Measurements from ENCODE around the gene DBT. TPM values are rescaled to one million over a fixed set of nuclear protein-coding genes. Genes with fewer than 3 reads are reported as not detected.

The DBT gene
- total RNA-seq, 1 donor from 2014 or later, result 12.4 TPM

DNA sequence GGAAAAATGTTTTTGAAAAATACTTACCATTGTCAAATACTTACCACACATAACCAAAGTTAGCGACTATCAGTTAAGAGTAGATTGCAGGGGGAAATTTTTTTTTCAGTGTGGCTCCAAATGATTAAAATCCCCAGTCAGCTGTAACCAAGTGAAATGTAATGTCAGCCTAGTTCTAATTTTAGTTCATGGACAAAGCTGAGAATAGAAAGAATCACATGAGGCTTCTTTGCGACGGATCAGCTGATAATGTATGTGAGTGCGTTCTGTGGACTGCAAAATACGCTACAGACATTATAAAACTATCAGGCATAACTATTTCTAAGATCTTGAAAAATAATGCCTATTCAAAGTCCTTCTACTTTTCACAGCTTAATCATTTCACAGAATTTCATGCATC, 71.5 kb downstream of the DBT start, which contains the start of gene LRRC39:
Gene LRRC39, minus strand, starts transcription at position 166 of the 400 bp plus-strand sequence. CDS start 9,740 bp downstream, outside the sequence.
- Mint-ChIP-seq H3K27ac (ENCODE audit: unreplicated experiment) (no peak within 1 kb of the TSS), H3K4me1 (ENCODE audit: low read depth) (peaks cover 6% of the 10 kb centered on the region), H3K4me3 (ENCODE audit: unreplicated experiment) (no peak within 1 kb of the TSS), H3K9me3 (ENCODE audit: low read depth) (peaks cover 8% of the 10 kb centered on the region), H3K36me3 (ENCODE audit: low read depth) (no peaks in the 10 kb centered on the region), H3K27me3 (ENCODE audit: low read depth) (no peaks in the 10 kb centered on the region)
- no peak for DNase-seq (ENCODE audit: low spot score)
- TF ChIP-seq, protein P1, sequence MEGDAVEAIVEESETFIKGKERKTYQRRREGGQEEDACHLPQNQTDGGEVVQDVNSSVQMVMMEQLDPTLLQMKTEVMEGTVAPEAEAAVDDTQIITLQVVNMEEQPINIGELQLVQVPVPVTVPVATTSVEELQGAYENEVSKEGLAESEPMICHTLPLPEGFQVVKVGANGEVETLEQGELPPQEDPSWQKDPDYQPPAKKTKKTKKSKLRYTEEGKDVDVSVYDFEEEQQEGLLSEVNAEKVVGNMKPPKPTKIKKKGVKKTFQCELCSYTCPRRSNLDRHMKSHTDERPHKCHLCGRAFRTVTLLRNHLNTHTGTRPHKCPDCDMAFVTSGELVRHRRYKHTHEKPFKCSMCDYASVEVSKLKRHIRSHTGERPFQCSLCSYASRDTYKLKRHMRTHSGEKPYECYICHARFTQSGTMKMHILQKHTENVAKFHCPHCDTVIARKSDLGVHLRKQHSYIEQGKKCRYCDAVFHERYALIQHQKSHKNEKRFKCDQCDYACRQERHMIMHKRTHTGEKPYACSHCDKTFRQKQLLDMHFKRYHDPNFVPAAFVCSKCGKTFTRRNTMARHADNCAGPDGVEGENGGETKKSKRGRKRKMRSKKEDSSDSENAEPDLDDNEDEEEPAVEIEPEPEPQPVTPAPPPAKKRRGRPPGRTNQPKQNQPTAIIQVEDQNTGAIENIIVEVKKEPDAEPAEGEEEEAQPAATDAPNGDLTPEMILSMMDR (IDR thresholded peaks at IDR 0.05), result no peak

GRCh38 chr1:100177295-100178041, 72.2 kb downstream of the DBT start:
- Mint-ChIP-seq H3K36me3 (ENCODE audit: low read depth) (no peaks in the 10 kb centered on the region), H3K27me3 (ENCODE audit: low read depth) (no peaks in the 10 kb centered on the region), H3K4me1 (ENCODE audit: low read depth) (peaks cover 6% of the 10 kb centered on the region), H3K9me3 (ENCODE audit: low read depth) (peaks cover 8% of the 10 kb centered on the region), H3K27ac (ENCODE audit: unreplicated experiment) (no peak overlapping the region), H3K4me3 (ENCODE audit: unreplicated experiment) (no peak overlapping the region)
- no peak for DNase-seq (ENCODE audit: low spot score)
- TF ChIP-seq, protein P1 (IDR thresholded peaks at IDR 0.05), result no peak

DNA sequence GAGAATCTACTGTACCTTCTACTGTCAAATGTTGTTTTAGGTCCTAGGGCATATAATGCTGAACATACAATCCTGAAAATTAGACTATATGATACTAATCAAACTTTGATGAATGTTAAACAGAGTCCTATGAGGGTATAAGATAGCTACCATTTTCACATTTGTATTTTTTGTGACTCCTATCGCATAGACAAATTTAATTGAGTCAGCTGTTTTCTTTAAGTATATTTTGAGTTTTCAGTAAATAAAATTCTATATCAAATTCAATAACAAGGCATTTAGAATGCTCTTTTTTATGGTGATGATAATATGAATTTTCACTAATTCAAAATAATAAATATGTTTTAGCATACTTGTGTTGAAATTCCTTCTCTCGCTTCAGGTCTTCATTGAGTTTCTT, 81.6 kb downstream of the DBT start:
- Mint-ChIP-seq H3K4me1 (ENCODE audit: low read depth) (peaks cover 8% of the 10 kb centered on the region), H3K36me3 (ENCODE audit: low read depth) (peaks cover 1% of the 10 kb centered on the region), H3K4me3 (ENCODE audit: unreplicated experiment) (no peak overlapping the region), H3K27me3 (ENCODE audit: low read depth) (no peaks in the 10 kb centered on the region), H3K27ac (ENCODE audit: unreplicated experiment) (no peak overlapping the region), H3K9me3 (ENCODE audit: low read depth) (peaks cover 4% of the 10 kb centered on the region)
- TF ChIP-seq, protein P1 (IDR thresholded peaks at IDR 0.05), result no peak
- no peak for DNase-seq (ENCODE audit: low spot score)

DNA sequence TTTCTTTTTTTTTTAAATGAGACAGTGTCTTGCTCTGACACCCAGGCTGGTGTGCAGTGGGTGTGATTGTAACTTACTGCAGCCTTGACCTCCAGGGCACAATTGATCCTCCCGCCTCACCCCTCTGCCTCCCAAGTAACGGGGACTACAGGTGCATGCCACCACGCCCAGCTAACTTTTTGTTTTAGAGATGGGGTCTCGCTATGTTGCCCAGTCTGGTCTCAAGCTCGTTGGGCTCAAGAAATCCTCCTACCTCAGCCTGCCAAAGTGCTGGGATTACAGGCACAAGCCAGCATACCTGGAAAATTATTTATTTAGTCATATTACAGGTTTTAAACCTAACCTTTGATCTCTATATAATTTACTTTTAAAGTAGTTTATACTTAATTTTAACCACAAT, 84.9 kb downstream of the DBT start:
- DNase-seq (ENCODE audit: low spot score), result no peak
- TF ChIP-seq, protein P1 (IDR thresholded peaks at IDR 0.05), result no peak
- H3K9me3 Mint-ChIP-seq (ENCODE audit: low read depth), result no peaks in the 10 kb centered on the region
- H3K4me3 Mint-ChIP-seq (ENCODE audit: unreplicated experiment), result no peak overlapping the region
- H3K27me3 Mint-ChIP-seq (ENCODE audit: low read depth), result no peaks in the 10 kb centered on the region
- H3K36me3 Mint-ChIP-seq (ENCODE audit: low read depth), result peaks cover 1% of the 10 kb centered on the region
- H3K4me1 Mint-ChIP-seq (ENCODE audit: low read depth), result peaks cover 8% of the 10 kb centered on the region
- peak overlapping the region; percentile 49 for H3K27ac Mint-ChIP-seq (ENCODE audit: unreplicated experiment)

- peak overlapping the region; percentile 9 for H3K27ac Mint-ChIP-seq (ENCODE audit: unreplicated experiment)
- H3K9me3 Mint-ChIP-seq (ENCODE audit: low read depth), result no peaks in the 10 kb centered on the region
- peaks cover 1% of the 10 kb centered on the region for H3K36me3 Mint-ChIP-seq (ENCODE audit: low read depth)
- DNase-seq (ENCODE audit: low spot score), result no peak
- no peak overlapping the region for H3K4me3 Mint-ChIP-seq (ENCODE audit: unreplicated experiment)
- H3K4me1 Mint-ChIP-seq (ENCODE audit: low read depth), result peaks cover 8% of the 10 kb centered on the region
- TF ChIP-seq, protein P1 (IDR thresholded peaks at IDR 0.05), result no peak
- H3K27me3 Mint-ChIP-seq (ENCODE audit: low read depth), result no peaks in the 10 kb centered on the region
These were observed 85.4 kb downstream of the DBT start for GRCh38 chr1:100164216-100164615.

All from chondrocyte (in vitro differentiated cells).